Neutrophil (primary cell): Measurements from ENCODE around the gene CLEC1B.
"Not testable (repeated sequence)": the region's sequence is repeated elsewhere in the genome, so short reads cannot be mapped to it uniquely, and the experiment has no call there.

Experiments
- H3K27ac ChIP-seq: fragments of 200-600 bp; sonication (generic); 2 replicates; pipeline ENCODE4 v1.5.1; 2016; ENCODE audit warnings: mild to moderate bottlenecking, moderate library complexity
- H3K27me3 ChIP-seq: fragments of 200-600 bp; sonication (generic); 2 replicates; pipeline ENCODE4 v1.6.0; 2016; ENCODE audit warnings: mild to moderate bottlenecking
- H3K36me3 ChIP-seq: fragments of 200-600 bp; sonication (generic); 2 replicates; pipeline ENCODE4 v1.5.1; 2017
- H3K4me1 ChIP-seq, 2 experiments: fragments of 200-600 bp in 1 of 2; sonication (generic) in 1 of 2; 1 replicate in 1 of 2; 2 replicates in 1 of 2; pipeline versions ENCODE4 v1.5.1 to v1.6.1; 2013 to 2016; ENCODE audit warnings: low read depth in 1 of 2, low read length in 1 of 2, mild to moderate bottlenecking in 1 of 2, moderate library complexity in 1 of 2; ENCODE audit not compliant: control insufficient read depth in 1 of 2, insufficient read depth in 1 of 2
- H3K4me3 ChIP-seq, 2 experiments: fragments of 200-600 bp in 1 of 2; sonication (generic) in 1 of 2; 1 replicate in 1 of 2; 2 replicates in 1 of 2; pipeline ENCODE4 v1.5.1; 2013 to 2016; ENCODE audit warnings: low read depth in 1 of 2, low read length in 1 of 2, mild to moderate bottlenecking in 1 of 2, moderate library complexity in 1 of 2
- H3K9me3 ChIP-seq: fragments of 200-600 bp; sonication (generic); 2 replicates; pipeline ENCODE4 v1.5.1; 2016
- CTCF ChIP-seq: fragments of 200-600 bp; sonication (generic); IDR thresholded peaks from 2 replicates; pipeline ENCODE4 v1.5.1; 2016; ENCODE audit warnings: antibody characterized with exemption

CLEC1B gene

DNA sequence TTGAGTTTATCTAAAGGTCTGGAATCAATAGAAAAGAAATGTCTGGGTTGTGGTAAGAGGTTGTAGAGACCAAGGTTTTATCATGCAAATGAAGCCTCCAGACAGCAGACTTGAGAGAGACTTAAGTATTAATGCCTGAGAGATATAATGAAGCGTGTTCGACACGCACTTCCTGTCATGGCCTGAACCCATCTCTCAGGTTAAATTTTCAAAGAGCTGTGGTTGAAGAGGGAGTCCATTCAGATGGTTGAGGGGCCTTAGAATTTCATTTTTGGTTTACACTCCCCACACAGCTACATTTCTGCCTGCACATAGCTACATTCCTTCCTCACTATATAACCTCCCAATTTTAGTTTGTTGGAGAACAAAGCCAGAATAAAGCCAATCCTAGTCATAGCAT lies 37.8 kb downstream of the CLEC1B start:
- Histone ChIP-seq H3K9me3 (no peaks in the 10 kb centered on the region), H3K27ac (no peak overlapping the region), H3K36me3 (no peaks in the 10 kb centered on the region), H3K4me3 (no peak overlapping the region), H3K4me1 (peaks cover 8 to 24% of the 10 kb centered on the region in 2 experiments), H3K27me3 (no peaks in the 10 kb centered on the region)
- TF ChIP-seq CTCF = no peak

- H3K36me3 ChIP-seq = no peaks in the 10 kb centered on the region
- H3K9me3 ChIP-seq = no peaks in the 10 kb centered on the region
- H3K4me1 ChIP-seq = peaks cover 8 to 24% of the 10 kb centered on the region in 2 experiments
- no peak overlapping the region for H3K4me3 ChIP-seq
- no peaks in the 10 kb centered on the region for H3K27me3 ChIP-seq
- TF ChIP-seq CTCF = no peak
- H3K27ac ChIP-seq = no peak overlapping the region
These were observed 38.3 kb downstream of the CLEC1B start for GRCh38 chr12:9960590-9960989.

DNA sequence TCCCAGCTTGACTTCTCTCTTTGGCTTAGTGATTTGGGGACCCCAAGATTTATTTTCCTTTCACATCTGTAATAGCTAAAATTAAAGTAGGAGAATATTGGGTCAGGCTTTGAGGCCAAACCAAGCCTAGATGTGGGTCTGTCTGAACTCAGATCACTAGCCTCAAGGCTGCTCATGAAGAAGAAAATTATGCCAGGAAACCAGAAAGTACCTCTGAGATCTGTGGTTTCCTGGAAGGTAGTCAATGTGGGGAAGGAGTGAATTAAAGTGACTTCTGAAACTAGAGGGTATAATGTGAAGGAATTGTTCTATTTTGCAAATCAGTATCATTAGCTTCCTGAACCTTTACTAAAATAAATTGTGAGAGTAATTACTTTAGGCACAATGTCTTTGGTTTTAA lies 41.1 kb downstream of the CLEC1B start:
- peaks cover 8 to 12% of the 10 kb centered on the region in 2 experiments for H3K4me1 ChIP-seq
- TF ChIP-seq CTCF = no peak
- no peak overlapping the region for H3K27ac ChIP-seq
- H3K36me3 ChIP-seq = no peaks in the 10 kb centered on the region
- H3K4me3 ChIP-seq = no peak overlapping the region
- no peaks in the 10 kb centered on the region for H3K9me3 ChIP-seq
- no peaks in the 10 kb centered on the region for H3K27me3 ChIP-seq

DNA sequence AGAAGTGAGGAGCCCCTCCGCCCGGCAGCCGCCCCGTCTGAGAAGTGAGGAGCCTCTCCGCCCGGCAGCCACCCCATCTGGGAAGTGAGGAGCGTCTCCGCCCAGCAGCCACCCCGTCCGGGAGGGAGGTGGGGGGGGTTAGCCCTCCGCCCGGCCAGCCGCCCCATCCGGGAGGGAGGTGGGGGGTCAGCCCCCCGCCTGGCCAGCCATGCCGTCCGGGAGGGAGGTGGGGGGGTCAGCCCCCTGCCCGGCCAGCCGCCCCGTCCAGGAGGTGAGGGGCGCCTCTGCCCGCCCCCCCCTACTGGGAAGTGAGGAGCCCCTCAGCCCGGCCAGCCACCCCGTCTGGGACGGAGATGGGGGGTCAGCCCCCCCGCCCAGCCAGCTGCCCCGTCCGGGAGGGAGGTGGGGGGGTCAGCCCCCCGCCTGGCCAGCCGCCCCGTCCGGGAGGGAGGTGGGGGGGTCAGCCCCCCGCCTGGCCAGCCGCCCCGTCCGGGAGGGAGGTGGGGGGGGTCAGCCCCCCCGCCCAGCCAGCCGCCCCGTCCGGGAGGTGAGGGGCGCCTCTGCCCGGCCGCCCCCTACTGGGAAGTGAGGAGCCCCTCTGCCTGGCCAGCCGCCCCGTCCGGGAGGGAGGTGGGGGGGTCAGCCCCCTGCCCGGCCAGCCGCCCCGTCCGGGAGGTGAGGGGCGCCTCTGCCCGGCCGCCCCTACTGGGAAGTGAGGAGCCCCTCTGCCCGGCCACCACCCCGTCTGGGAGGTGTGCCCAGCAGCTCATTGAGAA lies 45.8 kb downstream of the CLEC1B start:
- not testable (repeated sequence) for H3K9me3 ChIP-seq, H3K27me3 ChIP-seq, H3K27ac ChIP-seq, H3K4me3 ChIP-seq, H3K36me3 ChIP-seq
- H3K4me1 ChIP-seq = peaks cover 27 to 35% of the 10 kb centered on the region in 2 experiments

DNA sequence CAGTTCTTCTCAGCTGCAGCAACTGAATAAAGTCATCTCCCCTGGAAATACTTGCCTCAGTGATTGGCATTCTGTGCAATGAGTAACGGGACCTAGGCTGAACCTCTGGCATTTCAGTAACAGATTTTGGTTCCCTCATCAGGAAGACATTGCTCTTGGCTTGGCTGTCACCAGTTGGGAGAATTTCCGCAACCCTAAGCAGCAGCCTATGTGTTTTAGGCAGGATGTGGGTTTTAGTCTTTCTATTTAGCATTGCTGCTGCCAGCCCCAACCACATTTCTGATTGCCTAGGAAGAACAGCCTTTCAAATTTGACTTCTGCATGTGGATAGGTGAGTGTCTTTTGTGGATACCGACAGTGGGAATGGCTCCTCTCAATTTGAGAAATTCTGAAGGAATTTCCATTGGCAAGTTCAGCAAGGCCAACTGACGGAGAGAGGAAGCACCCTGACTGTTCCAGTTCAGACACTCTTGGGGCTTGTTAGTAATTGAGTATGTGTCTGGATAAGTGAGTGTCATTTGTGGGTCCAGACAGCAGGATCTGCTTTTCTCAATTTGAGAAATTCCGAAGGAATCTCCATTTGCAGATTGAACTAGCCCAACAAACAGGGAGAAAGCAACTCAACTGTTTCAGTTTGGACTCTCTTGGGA lies 47.8 kb downstream of the CLEC1B start:
- H3K9me3 ChIP-seq = no peaks in the 10 kb centered on the region
- TF ChIP-seq CTCF = no peak
- peaks cover 38 to 47% of the 10 kb centered on the region in 2 experiments for H3K4me1 ChIP-seq
- no peak overlapping the region for H3K4me3 ChIP-seq
- peak overlapping the region; percentile 41 for H3K27ac ChIP-seq
- H3K27me3 ChIP-seq = no peaks in the 10 kb centered on the region
- no peaks in the 10 kb centered on the region for H3K36me3 ChIP-seq

DNA sequence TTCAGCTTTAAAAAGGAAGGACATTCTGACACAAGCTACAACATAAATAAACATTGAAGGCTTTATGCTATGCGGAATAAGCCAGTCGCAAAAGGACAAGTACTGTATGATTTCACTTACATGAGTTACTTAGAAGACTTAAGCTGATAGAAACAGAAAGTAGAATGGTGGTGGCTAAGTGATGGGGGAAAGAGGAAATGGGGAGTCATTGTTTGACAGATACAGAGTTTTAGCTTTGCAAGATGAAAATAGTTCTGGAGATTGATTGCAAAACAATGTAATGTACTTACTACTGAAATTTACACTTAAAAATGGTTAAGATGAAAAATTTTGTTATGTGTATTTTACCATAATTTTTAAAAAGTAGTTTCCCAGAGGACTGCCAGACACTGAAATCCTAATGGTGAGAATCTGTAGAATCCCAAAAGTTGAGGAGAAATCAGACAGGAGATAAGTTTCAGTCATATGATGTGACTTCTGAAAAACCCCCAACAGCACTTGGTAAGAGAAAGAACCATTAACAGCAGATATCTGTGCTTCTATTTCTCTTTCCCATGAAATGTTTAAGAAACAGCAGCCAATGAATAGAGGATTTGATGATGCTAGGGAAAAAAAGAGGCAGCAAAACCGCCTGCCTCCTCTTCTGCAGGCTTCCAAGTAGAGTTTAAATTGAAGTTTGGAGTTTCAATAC lies 50.2 kb downstream of the CLEC1B start:
- TF ChIP-seq CTCF = no peak
- Histone ChIP-seq H3K36me3 (no peaks in the 10 kb centered on the region), H3K4me1 (peaks cover 62 to 71% of the 10 kb centered on the region in 2 experiments), H3K27ac (peak overlapping the region; percentile 41), H3K4me3 (no peak overlapping the region), H3K27me3 (no peaks in the 10 kb centered on the region), H3K9me3 (no peaks in the 10 kb centered on the region)
